IPS DF 4.7 (cell line): ENCODE measurements around the gene MDH1.

Experiments used
- DNase-seq: peaks from one replicate; pipeline ENCODE4 v3.0.0-alpha.2; 2013; ENCODE audit warnings: low spot score; ENCODE audit errors: extremely low read depth

MDH1 gene

GRCh38 chr2:63632382-63632781 lies 43.6 kb downstream of the MDH1 start:
- no peak for DNase-seq

- DNase-seq = no peak
Measured at GRCh38 chr2:63639344-63639743, 50.6 kb downstream of the MDH1 start.

GRCh38 chr2:63642946-63643345 lies 54.2 kb downstream of the MDH1 start:
- DNase-seq = no peak

- DNase-seq = no peak
Measured at GRCh38 chr2:63643486-63643885, 54.7 kb downstream of the MDH1 start.

- DNase-seq = no peak
Measured at GRCh38 chr2:63648632-63649031, 59.9 kb downstream of the MDH1 start.

GRCh38 chr2:63649829-63650228 lies 61.1 kb downstream of the MDH1 start:
- DNase-seq = no peak

GRCh38 chr2:63650756-63651155 lies 62.0 kb downstream of the MDH1 start:
- DNase-seq = no peak

GRCh38 chr2:63651356-63651755 lies 62.6 kb downstream of the MDH1 start:
- no peak for DNase-seq

- no peak for DNase-seq
Measured at GRCh38 chr2:63651861-63652651, 63.3 kb downstream of the MDH1 start.

GRCh38 chr2:63652652-63652985 lies 63.9 kb downstream of the MDH1 start:
- no peak for DNase-seq

- DNase-seq = no peak
Measured at GRCh38 chr2:63654959-63655358, 66.2 kb downstream of the MDH1 start.
